Mucosa of descending colon (tissue), 3 donors: ENCODE measurements around the gene CELF2. TPM values are rescaled to one million over a fixed set of nuclear protein-coding genes. Genes with fewer than 3 reads are reported as not detected.
A peak's percentile ranks its signal among the peaks of the same experiment; 100 is the strongest.

Experiments used
- ATAC-seq: fragments of 200-7000 bp; cut with Tn5 transposase; one replicate; pipeline ENCODE4 v1.9.1; 2020; ENCODE audit warnings: mild to moderate bottlenecking, moderate library complexity
- DNase-seq, 3 donors: peaks; one replicate each; pipeline ENCODE4 v3.0.0-alpha.2; 2020
- H3K36me3 ChIP-seq: fragments of 200-600 bp; one replicate; pipeline ENCODE4 v1.8.0; 2021; ENCODE audit warnings: low read depth, mild to moderate bottlenecking
- H3K4me1 ChIP-seq: fragments of 200-600 bp; one replicate; pipeline ENCODE4 v1.8.0; 2021; ENCODE audit warnings: low read depth, mild to moderate bottlenecking
- H3K4me3 ChIP-seq: fragments of 200-600 bp; one replicate; pipeline ENCODE4 v1.8.0; 2021; ENCODE audit warnings: mild to moderate bottlenecking
- H3K9me3 ChIP-seq: fragments of 200-600 bp; one replicate; pipeline ENCODE4 v1.8.0; 2021; ENCODE audit warnings: mild to moderate bottlenecking
- intact Hi-C, 2 donors: fragments of 100-400 bp; cut with DNase I in 1 of 2; cut with micrococcal nuclease in 1 of 2; formaldehyde crosslinking; loops; one replicate each; pipeline versions ENCODE4 v1.11.0 to v1.11.1; 2022; cut with DNase I, micrococcal nuclease
- total RNA-seq, 3 donors: library from RNA; stranded (reverse); fragmentation: NEBNext Ultra II Directional in 2 of 3; extraction: Animal tissue kit (Norgen Biotek cat#: 25700) in 2 of 3; gene quantifications; one replicate each; pipeline versions ENCODE4 v1.2.1 to v1.2.4, GENCODE V29; 2021 to 2023
- TF ChIP-seq, protein P1 (sequence below): fragments of 200-600 bp; IDR thresholded peaks from one replicate; pipeline ENCODE4 v1.8.0; 2022; ENCODE audit warnings: antibody characterized with exemption, mild to moderate bottlenecking
- donor health status: DM: no; HTN: no; CAD: no; lungs with moderate emphysema.
- donor health status: DM: no; HTN: no; CAD: no.
- donor health status: DM: no; HTN: yes; CAD: no.

The CELF2 gene
- total RNA-seq, 3 donors from 2014 or later: 31.4 to 56.5 (median 36.1) TPM

DNA sequence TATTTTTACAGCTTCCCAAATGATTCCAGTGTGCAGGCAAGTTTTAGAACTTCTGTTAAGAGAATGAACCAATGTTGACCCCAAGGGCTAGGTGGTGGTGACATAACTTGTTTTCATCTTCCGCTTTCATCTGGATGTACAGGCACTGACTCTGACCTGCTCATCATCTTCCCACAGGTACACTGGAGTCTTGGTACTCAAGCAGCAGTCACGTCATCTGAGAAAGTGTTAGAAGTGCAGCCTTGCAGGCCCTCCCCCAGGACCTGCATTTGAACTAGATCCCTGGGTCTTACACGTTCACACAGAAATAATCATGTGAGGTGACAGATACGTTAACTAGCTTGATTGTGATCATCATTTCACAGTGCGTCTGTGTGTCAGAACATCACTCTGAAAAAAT lies 212.2 kb downstream of the CELF2 start:
- Histone ChIP-seq H3K4me3 (no peak overlapping the region), H3K9me3 (no peaks in the 10 kb centered on the region), H3K4me1 (peaks cover 5% of the 10 kb centered on the region), H3K36me3 (no peaks in the 10 kb centered on the region)
- DNase-seq (no peak), ATAC-seq (no peak)
- intact Hi-C loops: no loop called here
- TF ChIP-seq, protein P1, sequence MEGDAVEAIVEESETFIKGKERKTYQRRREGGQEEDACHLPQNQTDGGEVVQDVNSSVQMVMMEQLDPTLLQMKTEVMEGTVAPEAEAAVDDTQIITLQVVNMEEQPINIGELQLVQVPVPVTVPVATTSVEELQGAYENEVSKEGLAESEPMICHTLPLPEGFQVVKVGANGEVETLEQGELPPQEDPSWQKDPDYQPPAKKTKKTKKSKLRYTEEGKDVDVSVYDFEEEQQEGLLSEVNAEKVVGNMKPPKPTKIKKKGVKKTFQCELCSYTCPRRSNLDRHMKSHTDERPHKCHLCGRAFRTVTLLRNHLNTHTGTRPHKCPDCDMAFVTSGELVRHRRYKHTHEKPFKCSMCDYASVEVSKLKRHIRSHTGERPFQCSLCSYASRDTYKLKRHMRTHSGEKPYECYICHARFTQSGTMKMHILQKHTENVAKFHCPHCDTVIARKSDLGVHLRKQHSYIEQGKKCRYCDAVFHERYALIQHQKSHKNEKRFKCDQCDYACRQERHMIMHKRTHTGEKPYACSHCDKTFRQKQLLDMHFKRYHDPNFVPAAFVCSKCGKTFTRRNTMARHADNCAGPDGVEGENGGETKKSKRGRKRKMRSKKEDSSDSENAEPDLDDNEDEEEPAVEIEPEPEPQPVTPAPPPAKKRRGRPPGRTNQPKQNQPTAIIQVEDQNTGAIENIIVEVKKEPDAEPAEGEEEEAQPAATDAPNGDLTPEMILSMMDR: no peak

DNA sequence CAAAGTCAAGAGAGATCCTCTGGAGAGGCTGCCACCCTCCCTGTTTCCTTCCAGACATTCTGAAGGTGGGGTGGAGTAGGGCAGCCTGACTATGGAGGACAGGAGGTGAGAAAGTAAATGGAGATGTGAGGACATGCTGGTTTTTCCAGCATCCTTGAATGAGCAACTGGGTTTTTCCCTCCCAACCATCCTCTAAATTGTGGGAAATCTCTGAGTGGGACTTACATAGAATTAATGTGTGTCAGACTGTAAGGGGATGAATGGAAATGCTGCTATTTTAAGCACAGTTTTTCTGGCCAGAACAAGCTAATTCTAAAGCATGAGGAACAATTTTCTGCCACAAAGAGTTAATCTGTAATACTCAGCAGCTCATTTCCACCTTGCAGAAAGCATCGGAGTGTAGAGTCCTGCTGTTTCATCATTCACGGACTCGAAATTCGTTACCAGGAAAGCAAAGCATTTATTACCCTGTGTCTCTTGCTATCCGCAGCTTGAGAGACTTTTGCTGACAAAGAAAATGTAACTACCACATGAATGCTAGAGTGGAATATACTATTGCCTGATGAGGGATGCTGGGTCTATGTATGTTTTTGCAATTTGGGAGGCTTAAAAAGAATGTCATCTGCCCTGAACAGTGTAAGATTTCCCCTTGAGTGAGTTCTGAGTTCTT lies 213.0 kb downstream of the CELF2 start:
- peaks cover 5% of the 10 kb centered on the region for H3K4me1 ChIP-seq
- no peak for DNase-seq
- no peak overlapping the region for H3K4me3 ChIP-seq
- intact Hi-C loops: no loop called here
- ATAC-seq: no peak
- TF ChIP-seq, protein P1: no peak
- H3K36me3 ChIP-seq: no peaks in the 10 kb centered on the region
- H3K9me3 ChIP-seq: no peaks in the 10 kb centered on the region

DNA sequence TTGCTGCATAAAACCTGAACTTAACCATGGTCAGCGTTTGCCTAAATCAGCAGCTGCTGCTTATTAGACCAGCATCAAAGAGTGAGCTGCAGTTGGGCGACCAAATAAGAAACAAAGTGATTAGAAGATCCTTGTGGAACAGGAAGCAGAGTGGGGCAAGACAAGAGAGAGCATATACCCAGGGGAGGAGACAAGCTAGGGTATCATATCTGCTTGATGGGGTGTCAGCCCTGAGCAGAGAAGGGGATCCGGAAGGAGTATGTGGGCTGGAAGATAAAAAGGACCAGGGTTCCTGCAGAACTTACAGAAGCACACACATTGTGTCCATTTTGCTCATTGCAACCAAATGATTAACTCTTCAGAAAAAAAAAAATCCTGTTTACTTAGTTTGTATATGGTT lies 213.6 kb downstream of the CELF2 start:
- DNase-seq (no peak), ATAC-seq (no peak)
- no peaks in the 10 kb centered on the region for H3K9me3 ChIP-seq
- no peaks in the 10 kb centered on the region for H3K36me3 ChIP-seq
- intact Hi-C loops: no loop called here
- TF ChIP-seq, protein P1: no peak
- H3K4me3 ChIP-seq: no peak overlapping the region
- peaks cover 4% of the 10 kb centered on the region for H3K4me1 ChIP-seq

DNA sequence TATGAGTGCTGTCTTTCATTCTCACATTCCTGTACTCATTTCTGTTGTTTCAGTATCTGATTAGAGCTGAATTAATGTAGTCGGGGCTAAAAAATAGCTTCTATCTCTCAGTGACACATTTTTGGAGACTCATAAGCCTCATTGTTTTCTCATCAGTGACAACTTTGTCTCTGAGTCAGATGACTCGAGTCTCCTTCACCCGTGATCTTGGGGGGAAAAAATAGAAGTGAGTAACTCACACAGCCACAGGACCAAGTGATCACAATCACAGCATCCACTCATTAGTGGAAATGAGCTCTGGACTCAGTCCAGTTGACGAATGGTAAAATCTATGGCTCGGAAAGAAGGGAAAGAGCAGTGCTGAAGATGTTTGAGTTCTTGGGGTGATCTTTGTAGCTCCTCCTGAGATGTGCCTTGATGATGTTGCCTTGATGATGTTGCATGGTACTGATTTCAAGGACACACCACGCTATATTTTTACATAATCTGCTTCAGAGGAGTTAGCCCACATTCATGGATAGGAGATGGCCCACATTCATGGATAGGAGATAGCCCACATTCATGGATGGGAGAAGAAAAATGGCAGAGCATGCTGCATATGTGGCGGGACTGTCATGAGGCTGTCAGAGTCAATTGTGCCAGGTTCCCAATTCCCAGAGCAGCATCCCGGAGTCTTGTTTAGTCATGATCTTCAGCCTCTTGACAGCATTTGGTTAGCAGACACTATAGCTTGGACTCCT lies 214.7 kb downstream of the CELF2 start:
- H3K36me3 ChIP-seq: no peaks in the 10 kb centered on the region
- no peak for DNase-seq
- intact Hi-C loops: no loop called here
- no peak overlapping the region for H3K4me3 ChIP-seq
- no peak for ATAC-seq
- H3K4me1 ChIP-seq: peaks cover 4% of the 10 kb centered on the region
- H3K9me3 ChIP-seq: no peaks in the 10 kb centered on the region
- TF ChIP-seq, protein P1: no peak

DNA sequence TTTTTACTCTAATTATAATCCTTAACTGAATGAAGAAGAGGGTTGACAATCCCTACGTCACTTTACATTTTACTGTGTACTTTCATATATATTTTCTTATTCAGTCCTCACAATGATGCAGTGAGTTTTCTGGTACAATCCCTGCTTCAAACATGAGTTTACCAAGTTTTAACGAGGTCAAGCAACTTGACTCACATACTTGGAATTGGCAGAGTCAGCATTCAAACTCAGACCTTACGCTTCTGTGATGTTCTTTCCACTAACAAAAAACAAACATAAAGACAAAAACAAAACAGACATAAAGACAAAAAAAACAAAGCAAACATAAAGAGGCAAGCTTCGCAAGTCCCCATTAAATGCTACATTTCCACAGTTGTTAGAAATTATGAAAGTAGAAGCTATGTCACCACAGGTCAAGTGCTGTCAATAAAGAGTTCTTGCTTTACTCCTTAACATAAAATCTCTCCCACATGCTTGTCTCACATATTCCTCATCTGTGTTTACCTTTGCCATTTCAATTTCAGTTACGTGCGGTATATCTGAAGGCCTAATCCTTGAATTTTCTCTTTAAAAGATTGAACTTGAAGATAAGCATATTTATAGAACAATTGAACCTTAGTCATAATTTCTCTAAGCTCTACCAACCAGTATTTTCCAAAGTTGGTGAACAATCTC lies 217.3 kb downstream of the CELF2 start:
- no peaks in the 10 kb centered on the region for H3K36me3 ChIP-seq
- TF ChIP-seq, protein P1: no peak
- H3K4me1 ChIP-seq: peaks cover 4% of the 10 kb centered on the region
- no peak overlapping the region for H3K4me3 ChIP-seq
- no peaks in the 10 kb centered on the region for H3K9me3 ChIP-seq
- intact Hi-C loops: no loop called here
- ATAC-seq (peak; percentile 15), DNase-seq (no peak)
